Cardiac septum (tissue), 1 donor: ENCODE results near the gene PLCD4. TPM values are rescaled to one million over a fixed set of nuclear protein-coding genes. Genes with fewer than 3 reads are reported as not detected.

ENCODE experiments used
- DNase-seq: peaks from one replicate; pipeline ENCODE4 v3.0.0-alpha.2; 2020; ENCODE audit warnings: low spot score
- intact Hi-C: fragments of 100-400 bp; cut with DNase I; formaldehyde crosslinking; loops from one replicate; pipeline ENCODE4 v1.14.0; 2022
- total RNA-seq: library from RNA; stranded (reverse); fragmentation: NEBNext Ultra II Directional; extraction: Animal tissue kit (Norgen Biotek cat#: 25700); gene quantifications from one replicate; pipeline ENCODE4 v1.2.1, GENCODE V29; 2021
- donor health status: DM: no; HTN: no; CAD: no.

The PLCD4 gene
- total RNA-seq, 1 donor from 2014 or later, result 0.67 TPM

- peak; percentile 64 for DNase-seq
- intact Hi-C loops, result no loop called here
Observed at GRCh38 chr2:218615868-218616315, 8.2 kb downstream of the PLCD4 start.

- DNase-seq, result no peak
- intact Hi-C loops, result no loop called here
Observed at GRCh38 chr2:218618102-218618860, 10.6 kb downstream of the PLCD4 start.

- intact Hi-C loops, result no loop called here
- DNase-seq, result no peak
Observed at GRCh38 chr2:218621007-218621406, 13.3 kb downstream of the PLCD4 start.

GRCh38 chr2:218622606-218623365 lies 15.1 kb downstream of the PLCD4 start:
- intact Hi-C loops, result no loop called here
- DNase-seq, result no peak

GRCh38 chr2:218623366-218623705 lies 15.6 kb downstream of the PLCD4 start:
- intact Hi-C loops, result no loop called here
- DNase-seq, result no peak

GRCh38 chr2:218626369-218626768 lies 18.7 kb downstream of the PLCD4 start:
- DNase-seq, result no peak
- intact Hi-C loops, result no loop called here

GRCh38 chr2:218627939-218628338 lies 20.2 kb downstream of the PLCD4 start:
- intact Hi-C loops, result no loop called here
- DNase-seq, result no peak

- intact Hi-C loops, result no loop called here
- DNase-seq, result no peak
Observed at GRCh38 chr2:218631837-218632236, 24.1 kb downstream of the PLCD4 start.

- DNase-seq, result no peak
- intact Hi-C loops, result no loop called here
Observed at GRCh38 chr2:218635719-218636118, 28.0 kb downstream of the PLCD4 start.

- DNase-seq, result no peak
- intact Hi-C loops, result no loop called here
Observed at GRCh38 chr2:218638372-218638771, 30.7 kb downstream of the PLCD4 start.

GRCh38 chr2:218642121-218642656 lies 34.5 kb downstream of the PLCD4 start:
- intact Hi-C loops, result loop anchor here (10.0 kb wide), 1 partner anchor 347 kb away; the partner anchor contains the start of gene TMBIM1
- no peak for DNase-seq

GRCh38 chr2:218642786-218643185 lies 35.1 kb downstream of the PLCD4 start:
- intact Hi-C loops, result loop anchor here (10.0 kb wide), 1 partner anchor 348 kb away; the partner anchor contains the start of gene TMBIM1
- DNase-seq, result no peak

GRCh38 chr2:218643751-218644310 lies 36.1 kb downstream of the PLCD4 start:
- no peak for DNase-seq
- intact Hi-C loops, result loop anchor here (10.0 kb wide), 1 partner anchor 349 kb away; the partner anchor contains the start of gene TMBIM1

- no peak for DNase-seq
- intact Hi-C loops, result loop anchor here (5.0 to 10.0 kb wide), 2 partner anchors 77 to 350 kb away; partner anchors contain the start of genes CNOT9, TMBIM1 and USP37
Observed at GRCh38 chr2:218644721-218645120, 37.0 kb downstream of the PLCD4 start.

- DNase-seq, result no peak
- intact Hi-C loops, result loop anchor here (5.0 to 10.0 kb wide), 2 partner anchors 78 to 350 kb away; partner anchors contain the start of genes CNOT9, TMBIM1 and USP37
Observed at GRCh38 chr2:218645126-218645525, 37.4 kb downstream of the PLCD4 start.

GRCh38 chr2:218648088-218648786 lies 40.5 kb downstream of the PLCD4 start:
- intact Hi-C loops, result loop anchor here (5.0 to 10.0 kb wide), 2 partner anchors 81 to 353 kb away; partner anchors contain the start of genes CNOT9, TMBIM1 and USP37
- DNase-seq, result no peak

GRCh38 chr2:218648787-218649100 lies 41.0 kb downstream of the PLCD4 start:
- no peak for DNase-seq
- intact Hi-C loops, result loop anchor here (5.0 to 10.0 kb wide), 2 partner anchors 81 to 354 kb away; partner anchors contain the start of genes CNOT9, TMBIM1 and USP37

GRCh38 chr2:218655751-218656150 lies 48.1 kb downstream of the PLCD4 start:
- no peak for DNase-seq
- intact Hi-C loops, result loop anchor here (10.0 kb wide), 1 partner anchor 251 kb away; no protein-coding TSS in a partner anchor

- no peak for DNase-seq
- intact Hi-C loops, result loop anchor here (10.0 kb wide), 1 partner anchor 254 kb away; no protein-coding TSS in a partner anchor
Observed at GRCh38 chr2:218658671-218659257, 51.1 kb downstream of the PLCD4 start.
